ENCODE measurements around the gene FAM110A. TPM values are rescaled to one million over a fixed set of nuclear protein-coding genes. Genes with fewer than 3 reads are reported as not detected.
A peak's percentile ranks its signal among the peaks of the same experiment; 100 is the strongest.
"Not testable (repeated sequence)": the region's sequence is repeated elsewhere in the genome, so short reads cannot be mapped to it uniquely, and the experiment has no call there.

FAM110A gene
- 1 to 10 TPM; 2.9 to 3.7 TPM for total RNA-seq
- polyA plus RNA-seq (ENCODE audit: insufficient read length in 2 of 2) = 10 to 100 TPM; 16.2 TPM
- long read RNA-seq, donor 1, partial matches to known transcripts = 0 of 4 reads
- long read RNA-seq, donor 1, other reads (novel, unspliced or antisense) = 0 of 4 reads
- long read RNA-seq, donor 2, partial matches to known transcripts = 7 of 8 reads
- long read RNA-seq, donor 2, other reads (novel, unspliced or antisense) = 0 of 8 reads
- long read RNA-seq, donor 3, partial matches to known transcripts = 0 of 1 reads
- long read RNA-seq, donor 3, other reads (novel, unspliced or antisense) = 0 of 1 reads
- long read RNA-seq, donor 4, transcript FAM110A-206 (2 exons, 1,614 nt) = minor isoform, 6 of 14 reads
- long read RNA-seq, donor 4, transcript FAM110A-204 (2 exons, 1,809 nt) = major isoform, 7 of 14 reads
- long read RNA-seq, donor 4, partial matches to known transcripts = 0 of 14 reads
- long read RNA-seq, donor 4, other reads (novel, unspliced or antisense) = 0 of 14 reads

DNA sequence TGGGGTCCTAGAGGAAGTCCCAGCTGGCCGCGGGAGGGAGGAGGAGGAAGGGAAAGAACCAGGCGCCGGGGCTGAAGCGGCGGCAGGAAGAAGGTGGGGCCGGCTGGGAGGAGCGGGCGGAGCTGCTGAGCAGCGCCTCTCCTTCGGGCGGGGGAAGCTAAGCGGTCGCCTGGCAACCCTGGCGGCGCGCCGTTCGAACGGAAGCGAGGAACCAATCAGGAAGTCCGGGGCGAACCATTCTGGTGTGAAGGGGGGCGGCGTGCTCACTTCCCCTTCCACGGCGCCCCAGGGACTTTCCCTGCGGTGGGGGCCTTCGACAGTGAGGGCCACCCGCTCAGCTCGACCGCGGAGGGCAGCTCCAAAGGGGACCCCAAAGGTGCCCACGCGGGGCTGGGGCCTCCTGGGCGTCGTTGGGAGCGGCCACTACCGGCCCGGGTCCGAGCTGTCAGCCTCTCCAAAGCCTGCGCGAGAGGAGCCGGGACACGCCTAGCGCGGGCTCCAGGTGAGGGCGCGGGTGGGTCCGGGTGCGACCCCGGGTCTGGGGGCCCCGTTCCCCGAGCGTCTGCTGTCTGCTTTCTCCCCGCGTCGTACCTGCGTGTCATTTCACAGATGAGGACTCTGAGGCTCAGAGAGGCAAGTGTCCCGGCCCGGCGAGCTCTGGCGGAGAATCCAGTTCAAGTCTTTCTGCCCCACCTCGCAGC is at the start of gene FAM110A:
Gene FAM110A, plus strand, starts transcription at position 266 of the 701 bp plus-strand sequence. CDS start 11,090 bp downstream, outside the sequence.
- H3K4me1 ChIP-seq (ENCODE audit: control insufficient read depth, insufficient read depth, low read length) = peaks cover 19% of the 10 kb centered on the region
- no peaks in the 10 kb centered on the region for H3K36me3 ChIP-seq (ENCODE audit: control insufficient read depth, insufficient read depth, low read length)
- H3K4me3 ChIP-seq (ENCODE audit: low read depth, low read length) = peak within 1 kb of the TSS; percentile 77
- DNase-seq (ENCODE audit: low read depth in 4 of 6, low spot score in 6 of 6) = peak; percentile 79 to 98 (median 89)
- under 1% methylated on average over 64 of the region's 64 CpGs for WGBS (ENCODE audit: insufficient coverage)
- H3K27ac ChIP-seq (ENCODE audit: low read depth, low read length) = peak within 1 kb of the TSS; percentile 45
- H3K9me3 ChIP-seq (ENCODE audit: control insufficient read depth, insufficient read depth, low read length) = no peaks in the 10 kb centered on the region
- no peaks in the 10 kb centered on the region for H3K27me3 ChIP-seq (ENCODE audit: control insufficient read depth, insufficient read depth, low read length)

DNA sequence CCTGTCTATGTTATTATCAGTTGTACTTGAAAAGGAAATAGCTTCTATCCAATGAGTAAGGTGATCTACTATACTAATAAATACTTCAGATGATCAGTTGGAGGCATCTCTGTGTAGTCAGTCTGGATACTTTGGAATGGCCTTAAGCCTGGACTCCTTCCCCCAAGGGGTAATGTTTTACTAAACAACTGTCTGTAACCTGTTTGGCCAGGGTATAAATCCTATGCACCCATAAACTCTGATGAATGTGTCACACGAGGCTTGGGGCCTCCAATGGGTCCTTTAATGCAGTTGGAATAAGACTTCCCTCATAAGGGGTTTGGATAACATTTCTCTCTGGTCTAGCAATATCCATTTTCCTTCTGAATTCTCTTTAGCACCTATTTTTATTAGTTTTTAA is 45.7 kb upstream of the FAM110A start:
- Histone ChIP-seq H3K4me1 (ENCODE audit: control insufficient read depth, insufficient read depth, low read length) (no peaks in the 10 kb centered on the region), H3K36me3 (ENCODE audit: control insufficient read depth, insufficient read depth, low read length) (no peaks in the 10 kb centered on the region), H3K27me3 (ENCODE audit: control insufficient read depth, insufficient read depth, low read length) (no peaks in the 10 kb centered on the region), H3K27ac (ENCODE audit: low read depth, low read length) (no peak overlapping the region), H3K9me3 (ENCODE audit: control insufficient read depth, insufficient read depth, low read length) (no peaks in the 10 kb centered on the region), H3K4me3 (ENCODE audit: low read depth, low read length) (no peak overlapping the region)
- no CpG with 5 or more reads among the region's 1 CpG for WGBS (ENCODE audit: insufficient coverage)
- no peak for DNase-seq (ENCODE audit: low read depth in 4 of 6, low spot score in 6 of 6)

DNA sequence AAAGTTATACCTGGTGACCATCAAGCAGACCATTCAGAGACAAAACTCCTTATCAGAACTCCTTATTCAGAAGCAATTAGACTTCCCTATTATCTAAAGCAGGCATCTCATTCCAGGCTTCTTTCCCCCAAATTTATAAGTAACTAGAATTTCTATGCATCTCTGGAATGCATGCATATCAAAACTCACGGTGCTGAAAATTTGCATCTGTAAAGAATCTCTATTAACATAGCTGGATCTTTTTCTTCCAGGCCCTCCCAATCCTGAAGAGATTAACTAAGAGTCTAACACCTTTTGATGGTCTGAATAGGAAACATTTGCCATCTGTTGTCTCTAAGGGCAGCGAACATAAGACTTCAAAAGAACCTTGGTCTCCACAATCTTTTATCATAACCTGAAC is 42.5 kb upstream of the FAM110A start:
- no peaks in the 10 kb centered on the region for H3K27me3 ChIP-seq (ENCODE audit: control insufficient read depth, insufficient read depth, low read length)
- H3K36me3 ChIP-seq (ENCODE audit: control insufficient read depth, insufficient read depth, low read length) = no peaks in the 10 kb centered on the region
- no peaks in the 10 kb centered on the region for H3K9me3 ChIP-seq (ENCODE audit: control insufficient read depth, insufficient read depth, low read length)
- H3K4me3 ChIP-seq (ENCODE audit: low read depth, low read length) = no peak overlapping the region
- no peak overlapping the region for H3K27ac ChIP-seq (ENCODE audit: low read depth, low read length)
- no peaks in the 10 kb centered on the region for H3K4me1 ChIP-seq (ENCODE audit: control insufficient read depth, insufficient read depth, low read length)
- no peak for DNase-seq (ENCODE audit: low read depth in 4 of 6, low spot score in 6 of 6)
- 60% methylated on average over 1 of the region's 2 CpGs for WGBS (ENCODE audit: insufficient coverage)

DNA sequence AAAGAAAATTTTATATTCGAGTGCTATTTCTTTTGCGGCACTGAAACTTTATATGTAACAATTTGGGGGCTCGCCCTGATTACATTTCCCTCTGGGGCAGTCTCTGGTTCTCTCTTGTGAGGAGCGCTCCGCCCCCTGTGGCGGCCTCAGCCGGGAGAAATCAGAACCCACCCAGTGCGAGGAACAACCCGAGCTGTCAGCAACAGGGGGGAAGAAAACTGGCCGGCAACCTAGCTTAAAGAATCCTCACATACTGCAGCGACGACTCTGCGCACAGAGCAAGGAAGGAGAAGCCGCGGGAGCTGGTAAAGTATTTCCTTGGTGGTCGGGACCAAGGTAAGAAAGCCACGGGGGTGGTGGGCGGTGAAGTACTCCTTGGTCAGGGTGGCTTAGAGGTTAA is 41.3 kb upstream of the FAM110A start:
- WGBS (ENCODE audit: insufficient coverage) = 98% methylated on average over 9 of the region's 18 CpGs
- no peak overlapping the region for H3K27ac ChIP-seq (ENCODE audit: low read depth, low read length)
- H3K9me3 ChIP-seq (ENCODE audit: control insufficient read depth, insufficient read depth, low read length) = no peaks in the 10 kb centered on the region
- no peak overlapping the region for H3K4me3 ChIP-seq (ENCODE audit: low read depth, low read length)
- DNase-seq (ENCODE audit: low read depth in 4 of 6, low spot score in 6 of 6) = no peak
- no peaks in the 10 kb centered on the region for H3K27me3 ChIP-seq (ENCODE audit: control insufficient read depth, insufficient read depth, low read length)
- no peaks in the 10 kb centered on the region for H3K36me3 ChIP-seq (ENCODE audit: control insufficient read depth, insufficient read depth, low read length)
- no peaks in the 10 kb centered on the region for H3K4me1 ChIP-seq (ENCODE audit: control insufficient read depth, insufficient read depth, low read length)

DNA sequence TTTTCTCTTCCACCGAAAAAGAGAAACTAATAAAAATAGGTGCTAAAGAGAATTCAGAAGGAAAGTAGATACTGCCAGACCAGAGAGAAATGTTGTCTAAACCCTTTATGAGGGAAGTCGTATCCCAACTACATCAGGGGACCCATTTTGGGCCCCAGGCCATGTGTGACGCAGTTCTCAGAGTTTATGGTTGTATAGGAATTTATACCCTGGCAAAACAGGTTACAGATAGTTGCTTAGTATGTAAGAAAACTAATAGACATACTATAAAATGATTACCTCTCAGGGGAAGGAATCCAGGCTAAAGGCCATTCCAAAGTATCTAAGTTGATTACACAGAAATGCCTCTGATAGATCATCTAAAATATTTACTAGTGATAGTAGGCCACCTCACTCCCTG is 36.6 kb upstream of the FAM110A start:
- WGBS (ENCODE audit: insufficient coverage) = 100% methylated on average over 1 of the region's 3 CpGs
- Histone ChIP-seq H3K4me3 (ENCODE audit: low read depth, low read length) (no peak overlapping the region), H3K36me3 (ENCODE audit: control insufficient read depth, insufficient read depth, low read length) (no peaks in the 10 kb centered on the region), H3K27ac (ENCODE audit: low read depth, low read length) (no peak overlapping the region), H3K27me3 (ENCODE audit: control insufficient read depth, insufficient read depth, low read length) (no peaks in the 10 kb centered on the region), H3K4me1 (ENCODE audit: control insufficient read depth, insufficient read depth, low read length) (no peaks in the 10 kb centered on the region), H3K9me3 (ENCODE audit: control insufficient read depth, insufficient read depth, low read length) (no peaks in the 10 kb centered on the region)
- no peak for DNase-seq (ENCODE audit: low read depth in 4 of 6, low spot score in 6 of 6)

DNA sequence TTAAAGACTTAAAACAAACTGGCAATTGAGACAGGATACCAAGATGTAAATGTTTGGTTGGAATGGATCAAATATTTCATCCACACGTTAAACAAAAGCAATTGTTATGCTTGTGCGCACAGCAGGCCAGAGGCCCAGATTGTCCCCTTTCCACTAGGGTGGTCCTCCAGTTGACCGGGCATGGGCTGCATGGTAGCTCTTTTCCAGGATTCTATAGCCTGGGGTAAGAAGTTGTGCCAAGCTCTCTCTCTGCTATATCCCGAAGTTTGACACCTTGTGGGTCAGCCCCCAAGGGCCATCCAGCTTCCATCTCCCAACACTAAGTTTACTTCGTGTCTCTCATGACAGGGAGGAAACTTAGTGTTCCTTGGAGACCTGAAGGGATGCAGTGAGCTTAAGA is 34.8 kb upstream of the FAM110A start:
- not testable (repeated sequence) for H3K27me3 ChIP-seq (ENCODE audit: control insufficient read depth, insufficient read depth, low read length); H3K9me3 ChIP-seq (ENCODE audit: control insufficient read depth, insufficient read depth, low read length); H3K4me1 ChIP-seq (ENCODE audit: control insufficient read depth, insufficient read depth, low read length); DNase-seq (ENCODE audit: low read depth in 4 of 6, low spot score in 6 of 6); H3K4me3 ChIP-seq (ENCODE audit: low read depth, low read length); H3K27ac ChIP-seq (ENCODE audit: low read depth, low read length); H3K36me3 ChIP-seq (ENCODE audit: control insufficient read depth, insufficient read depth, low read length)
- no CpG with 5 or more reads among the region's 5 CpGs for WGBS (ENCODE audit: insufficient coverage)

DNA sequence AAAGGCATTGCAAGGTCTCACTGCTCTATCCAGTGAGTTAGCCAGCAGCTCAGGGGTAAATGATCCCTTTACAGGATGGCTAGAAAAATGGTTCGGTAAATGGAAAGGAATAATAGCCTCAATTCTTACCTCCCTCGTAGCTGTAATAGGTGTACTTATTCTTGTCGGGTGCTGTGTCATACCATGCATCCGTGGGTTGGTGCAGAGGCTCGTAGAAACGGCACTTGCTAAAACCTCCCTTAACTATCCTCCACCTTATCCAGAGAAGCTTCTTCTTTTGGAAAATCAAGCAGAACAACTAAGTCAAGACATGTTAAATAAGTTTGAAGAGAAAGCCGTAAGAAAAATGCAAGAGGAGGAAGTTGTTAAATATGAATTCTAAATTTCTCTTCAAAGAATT is 33.5 kb upstream of the FAM110A start:
- not testable (repeated sequence) for H3K9me3 ChIP-seq (ENCODE audit: control insufficient read depth, insufficient read depth, low read length); H3K27me3 ChIP-seq (ENCODE audit: control insufficient read depth, insufficient read depth, low read length); H3K4me1 ChIP-seq (ENCODE audit: control insufficient read depth, insufficient read depth, low read length); H3K4me3 ChIP-seq (ENCODE audit: low read depth, low read length); H3K36me3 ChIP-seq (ENCODE audit: control insufficient read depth, insufficient read depth, low read length); DNase-seq (ENCODE audit: low read depth in 4 of 6, low spot score in 6 of 6); H3K27ac ChIP-seq (ENCODE audit: low read depth, low read length)
- no CpG with 5 or more reads among the region's 7 CpGs for WGBS (ENCODE audit: insufficient coverage)

DNA sequence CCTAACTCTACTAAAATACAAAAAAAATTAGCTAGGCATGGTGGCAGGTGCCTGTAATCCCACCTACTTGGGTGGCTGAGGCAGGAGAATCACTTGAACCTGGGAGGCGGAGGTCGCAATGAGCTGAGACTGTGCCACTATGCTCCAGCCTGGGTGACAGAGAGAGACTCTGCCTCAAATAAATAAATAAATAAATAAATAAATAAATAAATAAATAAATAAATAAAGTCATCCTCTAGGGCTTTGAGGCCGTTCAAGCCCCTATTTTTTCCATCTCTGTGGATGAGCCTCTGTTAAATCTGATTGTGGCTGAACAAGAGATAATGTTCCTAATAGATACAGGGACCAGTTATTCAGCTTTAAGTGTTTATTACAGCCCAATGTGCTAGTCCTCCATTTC is 31.8 kb upstream of the FAM110A start:
- Histone ChIP-seq H3K4me3 (ENCODE audit: low read depth, low read length) (no peak overlapping the region), H3K27me3 (ENCODE audit: control insufficient read depth, insufficient read depth, low read length) (no peaks in the 10 kb centered on the region), H3K36me3 (ENCODE audit: control insufficient read depth, insufficient read depth, low read length) (no peaks in the 10 kb centered on the region), H3K4me1 (ENCODE audit: control insufficient read depth, insufficient read depth, low read length) (no peaks in the 10 kb centered on the region), H3K9me3 (ENCODE audit: control insufficient read depth, insufficient read depth, low read length) (no peaks in the 10 kb centered on the region), H3K27ac (ENCODE audit: low read depth, low read length) (no peak overlapping the region)
- no CpG with 5 or more reads among the region's 3 CpGs for WGBS (ENCODE audit: insufficient coverage)
- DNase-seq (ENCODE audit: low read depth in 4 of 6, low spot score in 6 of 6) = no peak

DNA sequence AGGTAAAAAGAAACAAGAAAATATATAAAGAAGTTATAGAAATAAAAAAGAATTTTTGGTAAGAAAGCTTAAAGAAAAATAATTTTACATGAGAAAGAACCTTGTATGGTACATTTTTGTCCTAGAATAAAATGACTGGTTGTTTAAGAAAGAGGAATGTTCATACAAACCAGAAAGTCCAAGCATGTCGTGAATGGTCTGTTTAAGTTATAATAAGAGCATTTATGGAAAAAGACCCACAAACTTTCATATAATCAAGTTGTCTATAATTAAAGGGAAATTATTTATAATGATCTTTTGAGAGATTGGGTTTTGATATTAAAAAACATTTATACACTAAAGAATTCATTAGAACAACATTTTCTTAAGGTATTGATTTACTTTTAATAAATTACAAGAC is 27.8 kb upstream of the FAM110A start:
- Histone ChIP-seq H3K9me3 (ENCODE audit: control insufficient read depth, insufficient read depth, low read length) (no peaks in the 10 kb centered on the region), H3K27me3 (ENCODE audit: control insufficient read depth, insufficient read depth, low read length) (no peaks in the 10 kb centered on the region), H3K27ac (ENCODE audit: low read depth, low read length) (no peak overlapping the region), H3K4me1 (ENCODE audit: control insufficient read depth, insufficient read depth, low read length) (no peaks in the 10 kb centered on the region), H3K36me3 (ENCODE audit: control insufficient read depth, insufficient read depth, low read length) (no peaks in the 10 kb centered on the region), H3K4me3 (ENCODE audit: low read depth, low read length) (no peak overlapping the region)
- no CpG with 5 or more reads among the region's 1 CpG for WGBS (ENCODE audit: insufficient coverage)
- DNase-seq (ENCODE audit: low read depth in 4 of 6, low spot score in 6 of 6) = no peak
